Kidney epithelial cell (primary cell): ENCODE data around the gene CHST10. TPM values are rescaled to one million over a fixed set of nuclear protein-coding genes. Genes with fewer than 3 reads are reported as not detected.

Experiments used
- DNase-seq: peaks from one replicate; pipeline ENCODE4 v3.0.0-alpha.2; 2010; ENCODE audit warnings: low read depth
- H3K27me3 ChIP-seq: 2 replicates; pipeline ENCODE4 v1.6.0; 2011; ENCODE audit warnings: low read length; ENCODE audit not compliant: control insufficient read depth, insufficient read depth
- H3K36me3 ChIP-seq: 2 replicates; pipeline ENCODE4 v1.5.1; 2011; ENCODE audit warnings: low read length; ENCODE audit not compliant: control insufficient read depth, insufficient read depth
- H3K4me3 ChIP-seq: 2 replicates; pipeline ENCODE4 v1.5.1; 2011; ENCODE audit warnings: low read depth, mild to moderate bottlenecking, control low read depth, low read length
- CTCF ChIP-seq: IDR thresholded peaks from 2 replicates; pipeline ENCODE4 v1.5.1; 2011; ENCODE audit warnings: mild to moderate bottlenecking, moderate library complexity, low read length, control low read depth, inconsistent platforms; ENCODE audit not compliant: insufficient read depth, poor library complexity, severe bottlenecking
- total RNA-seq: library from RNA; depleted of rRNA; stranded (reverse); fragments of >200 nt; gene quantifications from 2 replicates; pipeline ENCODE4 v1.2.3, GENCODE V29; 2015

The CHST10 gene
- total RNA-seq, 1 donor from 2014 or later: 18.8 TPM

DNA sequence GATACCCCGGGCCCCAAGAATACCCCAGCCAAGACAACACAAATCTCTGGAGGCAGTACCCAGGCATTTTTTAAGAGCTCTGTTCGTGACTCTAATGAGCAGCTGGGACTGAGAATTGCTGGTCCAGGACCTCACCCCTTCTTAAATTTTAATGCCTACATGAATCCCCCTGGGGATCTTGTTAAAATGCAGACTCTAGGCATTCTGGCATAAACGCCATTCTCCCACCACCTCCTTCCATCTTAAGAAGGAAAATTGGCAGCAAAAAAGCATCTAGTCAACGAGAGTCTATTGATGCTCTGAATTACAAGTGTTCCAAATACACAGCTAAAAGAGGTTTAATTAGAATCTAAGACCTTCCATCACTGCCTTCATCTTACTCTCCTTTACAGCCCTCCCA, 5.0 kb downstream of the CHST10 start:
- no peaks in the 10 kb centered on the region for H3K36me3 ChIP-seq
- H3K27me3 ChIP-seq: no peaks in the 10 kb centered on the region
- no peak overlapping the region for H3K4me3 ChIP-seq
- TF ChIP-seq CTCF: no peak
- DNase-seq: no peak

- Histone ChIP-seq H3K36me3 (no peaks in the 10 kb centered on the region), H3K27me3 (no peaks in the 10 kb centered on the region), H3K4me3 (no peak overlapping the region)
- DNase-seq: no peak
- no peak for TF ChIP-seq CTCF
Measured at GRCh38 chr2:100411841-100412292, 5.6 kb downstream of the CHST10 start.

DNA sequence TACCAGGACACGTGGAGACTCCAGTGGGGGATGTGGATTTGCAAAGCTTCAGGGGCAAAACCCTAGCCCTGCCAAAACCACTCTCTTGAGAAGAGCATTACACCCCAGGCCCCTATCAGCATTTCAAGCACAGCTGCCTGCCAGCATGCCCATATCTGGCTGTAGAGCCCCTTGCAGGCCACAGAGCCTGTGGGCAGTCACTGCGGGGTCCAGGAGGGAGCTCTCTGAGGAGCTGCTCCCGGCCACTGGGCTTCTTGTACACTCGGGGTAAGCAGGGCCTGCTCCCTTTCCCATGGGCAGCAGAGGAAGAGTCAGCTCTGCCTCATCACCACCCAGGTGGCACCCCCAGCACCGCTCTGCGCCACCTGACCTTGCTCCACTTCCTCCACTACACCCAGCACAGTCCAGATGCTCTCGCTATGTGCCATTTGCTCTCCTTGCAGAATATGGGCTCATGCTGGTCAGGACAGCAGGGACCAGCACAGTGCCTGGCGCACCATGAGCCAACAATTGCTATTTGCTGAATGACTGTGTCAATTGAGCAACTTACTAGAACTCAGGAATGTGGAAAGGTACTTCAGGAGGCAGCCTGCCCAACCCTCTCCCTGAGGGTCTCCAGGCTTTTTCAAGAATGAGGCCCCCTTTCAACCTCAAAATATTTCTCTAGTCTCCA, 7.4 kb downstream of the CHST10 start:
- Histone ChIP-seq H3K36me3 (no peaks in the 10 kb centered on the region), H3K27me3 (no peaks in the 10 kb centered on the region), H3K4me3 (no peak overlapping the region)
- no peak for DNase-seq
- no peak for TF ChIP-seq CTCF

- no peak for DNase-seq
- Histone ChIP-seq H3K36me3 (no peaks in the 10 kb centered on the region), H3K27me3 (no peaks in the 10 kb centered on the region), H3K4me3 (no peak overlapping the region)
- TF ChIP-seq CTCF: no peak
Measured at GRCh38 chr2:100409461-100409860, 8.0 kb downstream of the CHST10 start.

- DNase-seq: no peak
- no peak overlapping the region for H3K4me3 ChIP-seq
- H3K27me3 ChIP-seq: no peaks in the 10 kb centered on the region
- TF ChIP-seq CTCF: no peak
- H3K36me3 ChIP-seq: no peaks in the 10 kb centered on the region
Measured at GRCh38 chr2:100408941-100409340, 8.5 kb downstream of the CHST10 start.

DNA sequence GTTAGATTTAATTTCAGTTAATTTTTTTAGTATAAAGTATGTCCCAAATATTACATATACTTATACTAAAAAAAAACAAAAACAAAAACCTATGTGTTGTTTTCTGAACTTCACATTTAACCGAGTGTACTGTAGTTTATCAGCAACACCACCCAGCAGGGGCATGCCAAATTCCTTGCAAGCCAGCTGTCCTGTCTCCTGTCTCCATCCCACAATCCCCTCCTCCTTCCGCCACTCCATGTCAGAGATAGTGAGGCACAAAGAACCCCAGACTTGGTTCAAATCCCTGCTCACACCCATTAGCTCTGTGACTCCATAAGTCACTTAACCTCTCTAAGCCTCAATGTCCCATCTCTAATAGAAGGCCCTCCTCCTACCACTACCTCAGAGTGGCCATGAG, 9.4 kb downstream of the CHST10 start:
- Histone ChIP-seq H3K4me3 (no peak overlapping the region), H3K36me3 (no peaks in the 10 kb centered on the region), H3K27me3 (no peaks in the 10 kb centered on the region)
- no peak for DNase-seq
- TF ChIP-seq CTCF: no peak
